ENCODE measurements around the gene RBM14.
"Not testable (repeated sequence)": the region's sequence is repeated elsewhere in the genome, so short reads cannot be mapped to it uniquely, and the experiment has no call there.

The RBM14 gene, protein sequence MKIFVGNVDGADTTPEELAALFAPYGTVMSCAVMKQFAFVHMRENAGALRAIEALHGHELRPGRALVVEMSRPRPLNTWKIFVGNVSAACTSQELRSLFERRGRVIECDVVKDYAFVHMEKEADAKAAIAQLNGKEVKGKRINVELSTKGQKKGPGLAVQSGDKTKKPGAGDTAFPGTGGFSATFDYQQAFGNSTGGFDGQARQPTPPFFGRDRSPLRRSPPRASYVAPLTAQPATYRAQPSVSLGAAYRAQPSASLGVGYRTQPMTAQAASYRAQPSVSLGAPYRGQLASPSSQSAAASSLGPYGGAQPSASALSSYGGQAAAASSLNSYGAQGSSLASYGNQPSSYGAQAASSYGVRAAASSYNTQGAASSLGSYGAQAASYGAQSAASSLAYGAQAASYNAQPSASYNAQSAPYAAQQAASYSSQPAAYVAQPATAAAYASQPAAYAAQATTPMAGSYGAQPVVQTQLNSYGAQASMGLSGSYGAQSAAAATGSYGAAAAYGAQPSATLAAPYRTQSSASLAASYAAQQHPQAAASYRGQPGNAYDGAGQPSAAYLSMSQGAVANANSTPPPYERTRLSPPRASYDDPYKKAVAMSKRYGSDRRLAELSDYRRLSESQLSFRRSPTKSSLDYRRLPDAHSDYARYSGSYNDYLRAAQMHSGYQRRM

DNA sequence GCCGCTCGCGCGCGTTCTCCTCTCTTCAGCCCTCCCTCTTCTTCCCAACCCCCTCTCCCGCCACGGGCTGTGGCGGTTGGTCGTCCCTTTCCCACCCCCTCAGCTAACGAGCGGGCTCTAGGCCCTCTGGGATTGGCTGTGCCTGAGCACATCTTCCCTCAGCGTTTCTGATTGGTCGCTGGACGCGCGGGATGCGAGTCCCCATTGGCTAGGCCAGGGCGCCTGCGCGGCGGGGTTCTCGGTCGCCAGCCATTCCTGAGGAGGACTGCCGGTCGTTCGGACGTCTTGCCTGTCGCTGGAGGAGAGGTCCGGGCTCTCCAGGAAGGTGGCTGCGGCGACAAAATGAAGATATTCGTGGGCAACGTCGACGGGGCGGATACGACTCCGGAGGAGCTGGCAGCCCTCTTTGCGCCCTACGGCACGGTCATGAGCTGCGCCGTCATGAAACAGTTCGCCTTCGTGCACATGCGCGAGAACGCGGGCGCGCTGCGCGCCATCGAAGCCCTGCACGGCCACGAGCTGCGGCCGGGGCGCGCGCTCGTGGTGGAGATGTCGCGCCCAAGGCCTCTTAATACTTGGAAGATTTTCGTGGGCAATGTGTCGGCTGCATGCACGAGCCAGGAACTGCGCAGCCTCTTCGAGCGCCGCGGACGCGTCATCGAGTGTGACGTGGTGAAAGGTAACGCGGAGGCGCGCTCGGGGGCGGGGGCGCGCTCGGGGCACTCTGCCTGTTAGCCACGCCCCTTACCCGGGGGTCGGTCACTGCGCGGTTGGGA is at the start of gene RBM14:
Gene RBM14, plus strand, starts transcription at position 252 of the 776 bp plus-strand sequence. Its CDS starts 91 bp downstream, at position 343.
- DNase-seq: peak; percentile 99

DNA sequence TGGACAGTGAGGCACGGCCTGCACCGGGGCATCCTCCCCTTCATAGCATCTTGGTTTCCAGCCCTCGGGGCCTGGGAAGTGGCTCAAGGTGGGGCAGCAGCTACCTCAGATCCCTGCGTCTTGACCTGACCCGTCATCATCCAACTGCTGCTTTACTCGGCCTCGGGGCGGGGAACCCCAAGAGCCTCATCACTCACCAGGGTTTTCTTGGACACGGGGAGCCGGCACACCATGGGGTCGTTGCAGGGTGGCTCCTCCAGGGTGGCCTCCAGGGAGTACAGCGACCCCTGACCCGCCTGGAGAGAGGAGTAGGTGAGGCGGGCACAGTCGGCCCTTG is 48.7 kb upstream of the RBM14 start:
- DNase-seq: no peak

DNA sequence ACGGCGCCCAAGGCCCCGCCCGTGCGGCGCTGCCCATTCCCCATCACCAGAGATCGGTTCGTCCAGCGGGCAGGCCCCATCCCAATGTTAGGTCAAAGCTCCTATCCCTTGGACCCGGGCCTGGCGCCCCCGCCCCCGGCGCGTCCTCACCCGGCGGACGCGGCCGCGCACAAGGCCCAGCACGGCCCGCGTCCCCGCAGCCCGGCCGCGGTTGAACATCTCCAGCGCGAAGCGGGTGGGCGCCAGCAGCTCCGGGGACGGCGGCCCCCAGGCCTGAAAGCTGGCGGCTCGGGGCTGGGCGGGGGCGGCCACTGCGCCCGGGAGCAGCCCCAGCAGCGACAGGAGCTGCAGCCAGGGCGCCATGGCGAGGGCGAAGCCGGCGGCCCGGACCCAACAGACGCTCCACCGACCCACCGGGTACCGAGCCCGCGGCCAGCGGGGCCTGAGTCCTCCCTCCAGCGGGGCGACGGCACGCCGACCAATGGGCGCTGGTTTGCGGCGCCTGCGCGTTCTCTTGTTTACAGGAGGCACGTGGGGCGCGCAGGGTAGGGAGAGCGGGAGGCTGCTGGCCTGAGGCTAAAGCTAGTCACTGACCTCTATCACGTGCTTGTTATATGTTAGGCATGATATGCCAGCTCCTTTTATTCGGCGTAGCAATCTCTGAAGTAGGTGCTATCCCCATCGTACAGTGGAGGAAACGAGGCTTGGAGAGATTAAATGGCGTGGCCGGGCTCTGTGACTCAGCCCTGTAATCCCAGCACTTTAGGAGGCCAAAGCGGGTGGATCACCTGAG is 48.1 kb upstream of the RBM14 start, which contains the start of gene CTSF:
Gene CTSF, minus strand, starts transcription at position 483 of the 793 bp plus-strand sequence. Its CDS starts 120 bp downstream, at position 363.
- peak; percentile 86 for DNase-seq

DNA sequence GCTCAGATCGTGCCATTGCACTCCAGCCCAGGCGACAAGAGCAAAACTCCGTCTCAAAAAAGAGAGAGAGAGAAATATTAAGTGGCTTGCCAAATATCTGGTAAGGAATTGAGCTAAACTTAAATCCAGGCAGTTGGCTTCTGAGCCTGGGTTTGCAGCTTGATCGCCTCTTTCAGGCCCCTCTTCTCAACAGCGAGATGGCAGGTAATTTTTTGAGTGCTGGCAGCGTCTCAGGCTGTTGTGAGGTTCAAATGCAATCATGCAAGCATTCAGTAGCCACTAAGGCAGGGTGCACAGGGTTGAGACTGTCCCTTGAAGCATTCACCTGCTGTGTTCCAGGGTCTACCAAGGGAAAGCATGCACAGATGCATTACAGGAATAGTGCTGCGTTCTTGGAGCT is 47.4 kb upstream of the RBM14 start:
- DNase-seq: no peak

DNA sequence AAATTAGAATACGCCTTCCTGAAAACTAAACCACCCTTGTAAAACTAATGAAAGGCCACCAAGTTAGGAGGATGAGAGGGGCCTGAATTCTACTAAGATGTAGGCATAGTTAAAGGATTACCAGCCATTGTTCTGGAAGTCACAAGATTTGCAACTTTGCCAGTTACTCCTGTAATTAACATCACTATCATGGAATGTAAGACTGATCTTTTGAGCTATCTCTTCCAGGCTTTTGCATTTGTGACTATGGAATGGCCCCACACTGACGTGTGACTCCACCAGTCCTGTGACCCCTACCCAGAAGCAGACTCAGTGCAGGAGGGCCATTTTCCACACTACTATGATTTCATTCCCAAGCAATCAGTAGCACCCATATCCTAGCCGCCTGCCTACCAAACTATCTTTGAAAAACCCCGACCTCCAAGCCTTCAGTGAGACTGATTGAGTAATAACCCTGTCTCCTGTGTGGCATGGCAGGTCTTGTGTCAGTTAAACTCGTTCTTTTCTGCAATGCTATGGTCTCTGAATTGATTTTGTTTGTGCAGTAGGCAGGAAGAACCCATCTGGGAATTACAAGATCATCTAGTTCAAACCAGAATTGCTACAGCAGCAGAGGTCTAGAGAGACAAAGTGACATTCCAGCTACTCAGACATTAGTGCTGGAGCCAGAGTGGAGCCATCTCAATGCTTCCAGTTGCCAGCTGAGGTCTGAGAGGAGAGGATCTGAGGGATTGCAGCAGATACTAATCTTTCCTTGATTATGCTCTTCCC is 46.2 kb upstream of the RBM14 start:
- no peak for DNase-seq

DNA sequence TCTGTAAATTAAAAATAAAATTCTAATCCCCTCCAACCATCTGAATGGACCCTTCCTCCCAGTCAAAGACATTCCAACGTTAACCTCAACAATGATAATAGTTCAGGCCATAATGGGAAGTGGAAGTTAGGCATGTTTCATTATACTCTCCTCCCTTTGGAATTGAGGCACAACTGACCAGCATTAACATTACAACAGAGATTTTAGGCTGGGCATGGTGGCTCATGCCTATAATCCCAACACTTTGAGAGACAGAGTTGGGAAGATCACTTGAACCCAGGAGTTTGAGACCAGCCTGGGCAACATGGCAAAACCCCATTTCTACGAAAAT is 45.6 kb upstream of the RBM14 start:
- no peak for DNase-seq

DNA sequence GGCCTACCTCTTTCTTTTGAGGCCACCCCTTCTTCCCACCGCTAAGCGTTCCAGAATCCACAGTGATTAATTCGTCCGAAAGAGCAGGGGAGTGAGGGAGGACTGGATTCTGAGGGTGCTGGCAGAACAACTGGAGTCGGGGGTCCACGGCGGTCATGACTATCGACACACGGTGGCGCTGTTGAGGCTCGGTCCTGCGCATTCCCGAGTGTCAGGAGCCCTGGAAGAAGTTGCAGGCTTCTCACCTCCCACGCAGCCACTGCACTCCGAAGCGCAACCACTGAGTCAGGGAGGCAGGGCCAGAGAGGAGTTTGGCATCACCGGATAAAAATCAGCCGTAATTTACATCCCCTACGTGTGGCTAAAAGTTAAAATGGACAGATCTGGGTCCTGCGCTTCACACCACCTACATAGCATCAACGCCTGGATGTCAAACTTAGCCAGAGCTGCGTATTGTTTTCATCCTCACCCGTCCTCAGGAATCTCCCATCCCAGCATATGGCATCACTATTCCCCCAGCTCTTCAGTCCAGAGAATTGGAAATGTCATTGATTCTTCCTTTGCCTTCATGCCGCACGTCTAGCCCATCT is 37.3 kb upstream of the RBM14 start:
- peak; percentile 83 for DNase-seq

DNA sequence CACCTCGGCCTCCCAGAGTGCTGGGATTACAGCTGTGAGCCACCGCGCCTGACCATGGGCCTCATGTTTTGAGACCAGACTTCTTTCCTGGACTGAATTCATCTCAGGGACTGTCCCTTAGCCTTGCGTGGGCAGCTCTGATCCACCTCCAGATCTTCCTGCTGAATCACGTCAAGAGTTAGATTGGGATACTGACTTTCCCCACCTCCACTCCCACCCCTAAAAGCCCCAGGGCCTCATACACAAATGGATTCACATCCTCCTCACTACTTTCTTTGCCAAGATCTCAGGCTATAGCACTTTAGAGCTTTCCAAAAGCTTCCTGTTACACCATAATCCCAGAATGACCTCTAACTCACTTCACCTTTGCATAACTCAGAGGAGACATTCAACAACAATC is 35.6 kb upstream of the RBM14 start:
- DNase-seq: no peak

DNA sequence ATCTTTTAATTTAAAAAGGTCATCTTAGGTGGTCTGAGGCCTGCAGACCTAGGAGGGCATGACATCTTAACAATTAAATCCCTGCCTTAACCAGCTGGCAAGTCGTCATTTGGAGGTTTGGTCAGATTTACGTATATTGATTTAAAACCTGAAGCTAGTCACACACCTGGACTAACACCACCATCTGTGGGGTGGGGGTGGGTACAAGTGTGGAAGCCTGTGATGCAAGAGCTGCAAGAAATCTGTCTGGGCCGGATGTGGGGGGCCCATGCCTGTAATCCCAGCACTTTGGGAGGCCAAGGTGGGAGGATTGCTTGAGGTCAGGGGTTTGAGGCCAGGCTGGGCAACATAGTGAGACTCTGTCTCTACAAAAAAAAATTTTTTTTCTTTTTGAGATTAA is 35.2 kb upstream of the RBM14 start:
- DNase-seq: no peak

DNA sequence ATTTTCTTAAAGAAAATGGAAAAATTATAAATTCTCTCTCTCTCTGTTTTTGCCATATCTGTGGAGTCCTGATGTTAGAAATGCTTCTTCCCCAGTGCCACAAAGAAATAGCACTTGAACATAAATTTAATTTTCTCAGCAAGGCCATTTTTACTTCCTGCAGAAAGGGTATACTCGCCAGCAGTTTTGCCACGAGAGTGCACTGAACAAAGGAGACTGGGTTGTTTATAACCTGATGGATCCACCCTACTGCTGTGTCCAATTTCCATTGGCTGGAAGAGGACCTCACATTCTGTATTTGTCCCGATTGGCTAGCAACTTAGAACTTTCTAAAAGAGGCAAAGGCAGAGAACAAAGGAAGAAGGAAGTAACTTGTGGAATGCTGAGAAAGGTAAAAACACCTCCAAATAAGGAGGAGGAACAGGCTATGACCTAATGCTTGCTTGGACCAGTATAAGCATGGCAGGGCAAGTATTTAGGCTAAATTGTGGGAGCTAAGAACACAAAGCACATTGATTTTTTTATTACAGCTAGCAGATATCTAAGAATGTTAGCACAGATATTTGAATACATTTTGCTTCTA is 33.8 kb upstream of the RBM14 start:
- DNase-seq: not testable (repeated sequence)

DNA sequence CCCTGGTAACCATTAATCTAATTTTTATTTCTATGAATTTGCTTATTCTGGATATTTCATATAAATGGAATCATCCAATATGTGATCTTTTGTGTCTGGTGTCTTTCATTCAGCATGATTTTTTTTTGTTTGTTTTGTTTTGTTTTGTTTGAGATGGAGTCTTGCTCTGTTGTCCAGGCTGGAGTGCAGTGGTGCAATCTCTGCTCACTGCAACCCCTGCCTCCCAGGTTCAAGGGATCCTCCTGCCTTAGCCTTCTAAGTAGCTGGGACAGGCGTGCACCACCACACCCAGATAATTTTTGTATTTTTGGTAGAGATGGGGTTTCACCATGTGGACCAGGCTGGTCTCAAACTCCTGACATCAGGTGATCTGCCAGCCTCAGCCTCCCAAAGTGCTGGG is 31.0 kb upstream of the RBM14 start:
- not testable (repeated sequence) for DNase-seq

DNA sequence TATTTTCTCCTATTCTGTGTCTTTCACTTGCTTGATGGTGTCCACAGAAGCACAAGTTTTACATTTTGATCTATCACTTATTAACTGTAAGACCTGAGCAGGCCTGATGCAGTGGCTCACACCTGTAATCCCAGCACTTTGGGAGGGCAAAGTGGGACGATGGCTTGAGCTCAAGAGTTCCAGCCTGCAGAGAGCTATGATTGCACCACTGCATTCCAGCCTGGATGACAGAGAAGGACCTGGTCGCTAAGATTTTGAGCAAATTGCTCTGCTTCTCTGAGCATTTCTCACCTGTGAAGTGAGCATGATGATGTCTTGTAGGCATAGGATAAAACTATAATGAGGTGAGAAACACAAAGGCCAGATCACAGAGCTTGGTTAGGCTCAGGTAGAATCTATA is 30.3 kb upstream of the RBM14 start:
- no peak for DNase-seq

DNA sequence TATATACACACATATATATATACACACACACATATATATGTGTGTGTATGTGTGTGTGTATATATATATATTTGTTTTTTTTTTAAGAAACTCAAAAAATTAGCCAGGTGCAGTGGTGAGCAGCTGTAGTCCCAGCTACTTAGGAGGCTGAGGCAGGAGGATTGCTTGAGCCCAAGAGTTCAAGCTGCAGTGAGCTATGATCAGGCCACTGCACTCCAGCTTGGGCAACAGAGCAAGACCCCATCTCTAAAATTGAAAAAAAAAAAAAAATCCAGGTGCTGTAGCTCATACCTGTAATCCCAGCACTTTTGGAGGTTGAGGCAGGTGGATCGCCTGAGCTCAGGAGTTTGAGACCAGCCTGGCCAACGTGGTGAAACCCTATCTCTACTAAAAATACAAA is 27.1 kb upstream of the RBM14 start:
- not testable (repeated sequence) for DNase-seq

DNA sequence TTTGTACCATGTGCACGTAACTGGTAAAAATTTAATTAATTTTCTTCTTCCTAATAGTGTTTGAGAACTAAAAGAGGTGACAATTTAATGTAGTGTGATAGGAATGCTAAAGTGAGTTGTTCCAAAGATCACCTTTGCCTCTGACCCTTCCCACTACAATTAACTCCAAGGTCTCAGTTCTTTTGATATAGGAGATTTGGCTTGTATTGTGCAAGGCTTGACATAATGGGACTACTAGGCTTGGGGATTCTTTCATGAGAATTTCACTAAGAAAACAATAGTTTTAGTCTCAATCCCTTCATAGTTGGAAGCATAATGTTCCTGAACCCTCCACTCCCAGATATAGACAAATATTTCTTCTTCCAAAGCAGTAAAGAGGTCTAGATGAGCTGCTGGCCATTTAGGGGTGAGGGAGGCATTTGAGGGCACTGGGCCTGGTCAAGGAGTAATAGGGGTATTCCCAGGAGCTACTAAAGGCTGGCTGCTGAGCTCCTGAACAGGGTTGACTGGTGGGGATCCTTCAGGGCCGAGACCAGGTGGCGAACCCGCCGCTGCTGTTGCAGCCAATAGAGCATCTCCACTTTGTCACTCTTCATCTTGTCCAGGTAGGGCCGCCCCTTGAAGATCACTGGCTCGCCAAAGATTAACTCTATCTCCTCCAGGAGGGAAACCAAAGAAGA is 26.3 kb upstream of the RBM14 start:
- no peak for DNase-seq

DNA sequence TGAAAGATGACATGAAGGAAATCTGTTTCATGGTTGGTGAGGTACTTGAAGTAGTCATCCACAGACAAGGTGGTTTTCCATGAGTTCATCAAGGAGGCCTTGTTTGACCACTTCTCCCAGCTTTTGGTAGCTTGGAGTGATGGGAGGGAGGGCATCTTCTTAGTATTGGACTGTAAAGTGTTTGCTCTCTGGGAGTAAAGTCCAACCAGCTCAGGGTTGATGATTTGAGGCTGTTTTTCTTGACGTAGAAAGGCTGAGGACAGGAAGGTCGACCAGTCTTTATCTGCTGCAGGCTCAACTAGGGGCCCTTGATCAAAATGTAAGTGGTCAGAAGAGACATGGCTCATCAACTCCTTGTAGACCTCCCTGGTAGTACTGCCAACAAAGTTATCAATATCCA is 25.3 kb upstream of the RBM14 start:
- DNase-seq: no peak

DNA sequence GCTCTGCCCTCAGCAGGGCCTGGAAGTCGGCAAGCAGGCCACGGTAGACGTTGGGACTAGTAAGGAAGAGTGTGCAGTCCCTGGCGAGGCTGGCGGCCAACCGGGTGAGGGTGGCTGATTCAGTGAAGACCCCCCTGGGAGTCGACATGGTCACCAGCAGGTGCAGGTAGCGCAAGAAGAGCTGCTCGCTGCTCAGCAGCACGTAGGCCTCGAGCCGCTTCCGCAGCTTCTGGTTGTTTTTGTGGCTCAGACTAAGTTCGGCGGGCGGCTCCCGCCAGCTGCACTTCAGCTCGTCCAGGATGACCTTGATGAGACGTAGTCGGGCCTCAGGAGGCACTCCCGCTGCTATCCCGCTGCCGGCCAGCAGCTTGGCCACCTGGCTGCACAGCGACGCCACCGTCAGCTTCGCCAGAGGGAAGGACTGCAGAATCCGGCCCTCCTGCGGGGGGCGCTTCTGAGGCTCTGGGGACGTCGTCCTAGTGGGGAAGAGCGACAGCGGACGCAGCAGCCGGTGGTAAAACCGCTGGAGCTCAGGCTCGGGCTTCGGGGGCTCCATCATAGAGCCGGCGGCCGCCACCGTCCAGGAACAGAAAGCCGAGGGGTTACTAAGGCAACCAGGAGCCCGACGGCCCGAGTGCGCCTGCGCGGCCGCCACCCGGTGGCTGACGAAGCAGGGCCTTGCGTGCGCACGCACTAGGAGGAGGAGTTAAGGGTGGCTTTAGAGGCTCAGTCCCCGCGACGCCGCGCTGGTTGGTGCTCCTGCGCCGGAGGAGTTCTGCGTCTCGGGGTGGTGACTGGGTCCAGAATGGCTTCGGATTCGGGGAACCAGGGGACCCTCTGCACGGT is 23.8 kb upstream of the RBM14 start, which contains the start of the genes CCDC87 and CCS:
Gene CCDC87, minus strand, starts transcription at position 607 of the 846 bp plus-strand sequence. Its CDS starts 48 bp downstream, at position 559.
Gene CCS, plus strand, starts transcription at position 729 of the 846 bp plus-strand sequence. Its CDS starts 77 bp downstream, at position 806.
- DNase-seq: peak; percentile 98

DNA sequence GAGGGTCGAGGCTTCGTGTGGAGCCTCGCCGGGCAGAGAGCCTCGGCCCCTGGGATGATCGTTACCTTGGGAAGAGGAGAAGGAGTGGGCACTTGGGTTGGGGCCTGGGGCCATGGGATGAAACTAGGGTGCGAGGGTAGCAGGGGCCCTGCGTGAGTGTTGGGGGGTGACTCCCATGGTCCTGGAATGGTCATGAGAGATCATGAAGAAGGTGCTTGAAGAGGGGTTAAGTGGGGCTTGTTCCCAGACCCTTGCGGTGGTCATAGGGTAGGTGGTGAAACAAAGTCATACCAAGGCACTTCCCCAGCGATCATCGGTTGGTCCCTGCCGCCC is 23.2 kb upstream of the RBM14 start:
- DNase-seq: no peak

DNA sequence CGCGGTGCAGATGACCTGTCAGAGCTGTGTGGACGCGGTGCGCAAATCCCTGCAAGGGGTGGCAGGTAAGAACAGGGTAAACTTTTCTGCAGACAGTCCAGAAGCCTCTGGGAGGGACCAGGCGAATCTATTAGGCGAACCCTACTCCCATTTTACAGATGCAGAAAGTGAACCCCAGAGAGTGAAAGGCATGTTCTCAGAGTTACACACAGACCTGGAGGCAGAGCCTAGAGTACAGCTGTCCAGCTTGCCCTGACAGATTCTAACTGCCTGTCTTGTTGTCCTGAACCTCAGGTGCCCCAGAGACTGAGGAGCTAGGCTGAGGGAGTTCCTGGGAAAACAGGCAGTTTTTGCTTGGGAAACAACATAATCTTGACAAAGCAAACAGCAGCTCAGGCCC is 22.8 kb upstream of the RBM14 start:
- no peak for DNase-seq

DNA sequence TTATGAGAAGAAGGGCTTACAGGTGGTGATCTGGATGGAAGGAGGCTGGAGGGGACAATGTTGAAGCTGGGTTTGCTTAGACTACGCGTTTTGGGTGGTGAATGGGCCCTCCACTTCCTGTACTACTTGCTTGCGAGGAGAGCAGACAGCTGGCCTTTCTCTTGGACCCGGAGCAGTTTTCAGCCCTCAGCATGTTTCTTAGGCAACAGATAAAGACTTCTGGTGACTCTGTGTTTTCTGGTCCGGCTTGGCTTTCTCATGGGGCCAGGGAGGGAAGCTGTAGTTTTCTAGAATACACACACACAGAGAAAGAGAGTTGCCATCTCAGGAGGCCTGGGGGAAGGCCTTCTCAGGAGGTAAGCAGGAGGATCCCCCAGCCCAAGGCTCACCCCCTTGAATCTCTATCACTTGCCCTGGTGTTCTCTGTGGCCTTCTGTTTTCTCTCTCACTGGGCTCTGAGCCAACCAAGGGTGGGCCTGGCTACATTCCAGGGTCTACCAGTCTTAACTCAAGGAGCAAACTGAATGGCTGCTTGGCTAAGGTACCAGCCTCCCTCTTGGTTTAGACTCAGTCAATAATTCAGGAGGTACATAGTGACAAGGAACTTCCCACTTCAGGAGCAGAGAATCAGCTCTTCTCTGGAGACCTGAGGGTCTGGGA is 21.1 kb upstream of the RBM14 start:
- peak; percentile 42 for DNase-seq

Data from femur (tissue), 1 donor.